Middle frontal gyrus (tissue), 1 donor: ENCODE data around the gene SLC25A47.
"Not testable (repeated sequence)": the region's sequence is repeated elsewhere in the genome, so short reads cannot be mapped to it uniquely, and the experiment has no call there.

Experiments
- DNase-seq: peaks from one replicate; pipeline ENCODE4 v3.0.0-alpha.2; 2015; ENCODE audit warnings: low spot score; ENCODE audit errors: extremely low spot score

The SLC25A47 gene, protein sequence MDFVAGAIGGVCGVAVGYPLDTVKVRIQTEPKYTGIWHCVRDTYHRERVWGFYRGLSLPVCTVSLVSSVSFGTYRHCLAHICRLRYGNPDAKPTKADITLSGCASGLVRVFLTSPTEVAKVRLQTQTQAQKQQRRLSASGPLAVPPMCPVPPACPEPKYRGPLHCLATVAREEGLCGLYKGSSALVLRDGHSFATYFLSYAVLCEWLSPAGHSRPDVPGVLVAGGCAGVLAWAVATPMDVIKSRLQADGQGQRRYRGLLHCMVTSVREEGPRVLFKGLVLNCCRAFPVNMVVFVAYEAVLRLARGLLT

DNA sequence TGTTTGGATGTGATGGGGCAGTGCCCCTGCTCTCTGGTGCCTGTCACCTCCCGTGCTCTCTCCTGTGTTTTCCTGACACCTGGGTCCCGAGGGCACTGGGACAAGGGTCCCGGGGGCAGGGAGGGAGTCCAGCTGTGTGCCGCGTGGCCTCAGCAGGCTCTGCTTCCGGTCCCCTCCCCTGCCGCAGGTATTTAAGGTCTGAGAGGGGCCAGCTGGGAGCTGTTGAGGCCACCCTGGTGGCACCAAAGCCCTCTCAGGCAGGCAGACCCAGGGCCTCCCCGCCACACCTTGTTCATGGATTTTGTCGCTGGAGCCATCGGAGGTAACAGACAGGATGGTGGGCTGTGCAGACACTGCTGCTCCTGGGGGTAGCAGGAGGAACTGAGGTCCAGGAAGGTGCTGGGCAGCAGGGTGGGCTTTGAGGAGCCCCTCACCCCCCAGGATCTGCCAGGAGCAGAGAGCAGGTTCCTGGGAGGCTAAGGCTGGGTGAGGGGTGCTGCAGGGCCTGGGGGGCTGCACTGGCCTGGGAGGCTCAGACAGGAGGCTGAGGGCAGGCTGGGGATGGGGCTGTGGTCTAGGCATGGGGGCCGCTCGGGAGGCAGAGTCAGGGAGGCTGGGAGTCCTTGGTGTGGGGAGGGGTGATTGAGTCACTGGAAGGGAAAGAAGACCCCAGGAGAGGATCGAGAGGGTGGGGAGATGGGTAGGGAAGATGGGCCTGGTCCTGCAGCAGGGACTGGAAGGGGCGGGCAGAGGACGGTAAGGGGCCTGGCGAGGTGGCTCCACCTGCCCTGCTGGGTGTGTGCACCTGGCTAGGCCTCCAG lies at the start of gene SLC25A47:
TSS of gene SLC25A47 (plus strand) at position 219 of the 821 bp plus-strand sequence. CDS start at position 295, 76 bp downstream.
- DNase-seq = no peak

DNA sequence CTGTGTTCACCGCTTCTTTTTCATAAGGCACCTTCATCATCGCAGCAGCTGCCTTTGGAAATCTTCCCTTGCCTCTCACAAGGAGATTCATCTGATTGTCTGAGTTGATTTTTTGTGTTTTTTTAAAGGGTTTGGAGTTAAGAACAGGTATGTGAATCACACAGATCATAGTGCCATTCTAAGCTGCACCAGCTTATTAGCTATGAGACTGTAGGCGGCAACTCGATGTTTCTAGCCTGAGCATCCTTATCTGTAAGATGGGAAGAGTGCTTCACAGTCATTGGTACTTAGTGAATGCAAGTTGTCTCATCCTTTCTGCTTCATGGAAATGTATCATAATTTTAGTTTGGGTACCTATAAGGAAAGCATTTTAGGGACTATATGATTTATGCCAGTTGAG lies 48.9 kb upstream of the SLC25A47 start:
- no peak for DNase-seq

GRCh38 chr14:100275214-100275613 lies 47.9 kb upstream of the SLC25A47 start:
- no peak for DNase-seq

- DNase-seq = no peak
Observed at GRCh38 chr14:100278702-100279101, 44.4 kb upstream of the SLC25A47 start.

DNA sequence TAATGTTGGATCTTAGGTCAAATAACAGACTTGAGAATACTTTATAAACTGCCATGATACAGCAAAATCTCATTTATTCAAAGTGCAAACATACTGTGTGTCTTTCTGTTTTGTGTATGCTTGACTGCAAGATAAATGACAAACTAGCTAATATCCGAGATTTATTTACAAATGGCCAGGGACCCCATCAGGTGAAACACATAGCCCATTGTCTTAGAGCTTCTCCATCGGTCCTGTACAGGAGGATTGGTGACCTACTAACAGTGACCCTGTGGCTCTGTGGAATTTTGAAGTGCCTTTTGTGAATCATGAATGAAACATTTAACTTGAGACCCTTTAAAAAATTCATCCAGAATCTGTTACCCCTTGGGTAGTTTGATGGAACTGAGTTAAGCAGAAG lies 44.0 kb upstream of the SLC25A47 start:
- DNase-seq = no peak

DNA sequence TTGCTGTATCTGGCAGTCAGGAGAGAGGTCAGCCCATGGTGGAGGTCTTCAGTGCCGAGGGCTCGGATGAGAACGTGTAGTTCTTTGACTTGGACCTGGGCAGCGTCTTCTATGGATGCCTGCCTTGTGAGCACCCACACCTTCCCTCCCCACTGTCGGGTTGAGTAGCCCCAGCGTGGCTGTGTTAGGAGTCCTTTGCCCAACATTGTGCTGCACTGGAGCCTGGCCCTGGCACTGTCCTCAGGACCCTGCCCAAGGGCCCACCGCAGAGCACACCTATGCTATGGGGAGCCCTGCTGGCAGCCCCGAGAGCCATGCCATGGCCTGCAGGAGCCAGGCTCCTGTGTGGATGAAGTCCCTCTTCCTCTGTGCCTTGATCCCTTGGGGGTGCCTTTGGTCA lies 43.6 kb upstream of the SLC25A47 start:
- no peak for DNase-seq

DNA sequence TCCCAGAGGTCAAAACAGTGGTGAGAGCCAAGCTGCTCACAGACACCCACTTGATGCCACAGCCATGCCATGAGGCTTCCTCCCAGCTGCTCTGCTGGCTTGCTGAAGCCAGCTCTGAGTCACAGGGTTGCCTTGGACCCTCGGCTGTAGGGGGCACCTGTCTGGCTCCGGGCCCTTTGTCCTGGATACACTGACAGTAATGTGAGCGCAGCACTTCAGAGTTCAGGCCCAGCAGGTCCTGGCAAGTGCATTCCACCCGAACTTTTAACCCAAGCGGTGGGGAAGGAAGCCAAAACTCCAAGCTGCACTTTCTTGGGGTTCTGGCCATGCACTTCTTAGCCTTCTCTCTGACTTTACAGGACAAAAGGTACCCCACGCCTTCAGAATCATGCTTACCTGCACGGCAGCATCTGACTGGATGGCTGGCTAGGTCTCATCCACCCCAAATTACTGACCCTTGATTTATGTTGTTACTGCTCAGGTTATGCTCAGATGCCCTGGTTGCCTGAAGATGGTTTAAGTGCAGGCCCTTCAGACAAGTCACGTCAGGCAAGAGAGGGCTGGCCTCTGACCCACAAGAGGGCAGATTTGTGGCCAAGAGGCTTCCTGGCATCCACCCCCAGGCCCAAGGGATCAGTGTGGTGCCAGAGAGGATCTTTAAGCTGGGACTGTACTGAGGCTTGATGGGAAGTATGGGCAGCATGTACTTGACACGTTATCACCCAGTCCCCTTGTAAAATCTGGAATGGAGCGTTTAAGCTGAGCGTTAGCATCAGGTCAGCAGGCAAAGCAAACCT lies 41.7 kb upstream of the SLC25A47 start:
- DNase-seq = no peak

GRCh38 chr14:100282083-100282350 lies 41.1 kb upstream of the SLC25A47 start:
- DNase-seq = no peak

- DNase-seq = no peak
Observed at GRCh38 chr14:100282766-100283419, 40.2 kb upstream of the SLC25A47 start.

GRCh38 chr14:100283436-100283835 lies 39.7 kb upstream of the SLC25A47 start:
- not testable (repeated sequence) for DNase-seq

GRCh38 chr14:100283984-100284881 lies 38.9 kb upstream of the SLC25A47 start:
- no peak for DNase-seq

DNA sequence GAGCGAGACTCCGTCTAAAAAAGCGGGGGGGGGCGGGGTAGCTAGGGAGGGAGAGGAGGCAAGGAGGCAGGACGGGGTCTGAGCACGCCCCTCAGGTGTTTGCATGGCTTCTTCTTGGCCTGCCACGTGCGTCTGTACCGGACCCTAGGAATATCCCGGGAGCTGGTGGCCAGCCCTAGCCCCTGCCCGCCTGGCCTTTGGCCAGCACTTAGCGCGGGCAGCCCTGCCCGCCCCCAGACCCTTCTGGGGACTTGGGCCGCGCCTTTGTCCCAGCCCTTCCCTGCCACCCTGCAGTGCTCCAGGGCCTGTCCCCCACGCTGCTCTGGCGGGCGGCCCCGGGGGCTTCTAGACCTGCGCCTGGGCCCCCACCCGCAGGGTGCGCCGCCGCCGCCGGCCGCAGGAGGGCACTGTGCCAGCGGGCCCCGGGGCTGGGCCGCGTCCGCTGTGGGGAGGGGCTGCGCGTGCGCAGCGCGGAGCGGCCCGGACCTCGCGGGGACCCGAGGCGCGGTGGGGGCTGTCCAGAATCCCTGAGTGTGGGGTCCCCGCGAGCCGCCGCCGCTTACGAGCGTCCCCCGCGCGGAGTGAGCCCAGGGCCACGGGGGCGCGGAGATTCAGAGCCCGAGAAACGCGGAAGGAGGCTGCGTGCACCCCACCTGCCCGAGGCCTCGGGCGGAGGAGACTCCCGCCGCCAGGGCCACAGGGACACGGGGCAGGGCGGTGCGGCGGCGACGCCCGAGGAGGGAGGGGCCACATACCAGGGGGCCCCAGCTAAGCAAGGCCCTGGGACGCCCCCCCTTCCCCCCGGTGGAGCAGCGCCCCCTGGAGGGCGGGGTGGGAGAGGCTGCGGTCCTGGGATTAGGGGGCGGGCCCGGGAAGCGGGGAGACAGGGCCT lies 37.9 kb upstream of the SLC25A47 start:
- no peak for DNase-seq

- no peak for DNase-seq
Observed at GRCh38 chr14:100285913-100286400, 37.2 kb upstream of the SLC25A47 start.

DNA sequence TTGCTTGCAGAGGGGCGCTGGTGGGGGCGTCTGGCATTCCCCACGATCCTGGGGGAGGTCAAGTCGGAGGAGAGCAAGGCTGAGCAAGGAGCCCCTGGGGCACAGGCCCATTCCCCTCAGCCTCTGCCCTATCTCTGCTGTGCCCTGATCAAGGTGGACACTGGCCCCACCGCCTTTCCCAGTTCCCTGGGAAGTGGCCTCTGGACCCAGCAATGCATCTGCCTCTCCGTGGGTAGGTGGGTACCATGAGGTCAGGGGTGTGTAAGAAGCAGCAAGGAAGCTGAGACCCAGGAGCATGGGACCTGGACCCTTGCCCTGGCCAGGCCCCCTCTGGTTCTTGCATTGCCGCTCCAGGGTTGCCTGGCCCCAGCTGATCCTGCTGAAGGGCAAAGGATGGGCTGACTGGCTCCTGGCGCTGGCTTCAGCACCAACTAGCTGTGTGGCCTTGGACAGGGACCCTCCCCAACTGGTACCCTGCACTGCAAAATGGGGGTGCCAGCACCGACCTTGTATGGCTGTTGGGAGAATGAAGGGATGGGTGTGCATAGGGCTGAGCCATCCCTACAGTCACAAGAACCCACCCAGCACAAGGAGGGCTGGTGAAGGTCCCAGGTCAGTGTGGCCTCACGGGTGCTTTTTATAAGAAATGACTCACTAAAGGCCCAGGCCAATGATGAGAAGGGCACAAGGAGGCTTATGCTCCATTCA lies 36.5 kb upstream of the SLC25A47 start:
- no peak for DNase-seq

- no peak for DNase-seq
Observed at GRCh38 chr14:100287202-100287997, 35.7 kb upstream of the SLC25A47 start.

DNA sequence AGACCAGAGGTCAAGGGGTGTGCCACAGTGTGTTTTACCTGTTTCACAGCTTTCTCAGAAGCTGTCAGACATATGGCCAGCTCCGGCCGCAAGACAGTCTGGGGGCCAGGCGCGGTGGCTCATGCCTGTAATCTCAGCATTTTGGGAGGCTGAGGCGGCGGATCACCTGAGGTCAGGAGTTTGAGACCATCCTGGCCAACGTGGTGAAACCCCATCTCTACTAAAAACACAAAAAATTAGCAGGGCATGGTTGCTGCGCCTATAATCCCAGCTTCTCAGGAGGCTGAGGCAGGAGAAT lies 35.2 kb upstream of the SLC25A47 start:
- not testable (repeated sequence) for DNase-seq

GRCh38 chr14:100288382-100289185 lies 34.6 kb upstream of the SLC25A47 start:
- DNase-seq = no peak
